Measurements from ENCODE around the gene NELFCD. TPM values are rescaled to one million over a fixed set of nuclear protein-coding genes. Genes with fewer than 3 reads are reported as not detected.

Gene NELFCD
- total and polyA plus RNA-seq, 8 donors = 48.3 to 130 (median 114) TPM

DNA sequence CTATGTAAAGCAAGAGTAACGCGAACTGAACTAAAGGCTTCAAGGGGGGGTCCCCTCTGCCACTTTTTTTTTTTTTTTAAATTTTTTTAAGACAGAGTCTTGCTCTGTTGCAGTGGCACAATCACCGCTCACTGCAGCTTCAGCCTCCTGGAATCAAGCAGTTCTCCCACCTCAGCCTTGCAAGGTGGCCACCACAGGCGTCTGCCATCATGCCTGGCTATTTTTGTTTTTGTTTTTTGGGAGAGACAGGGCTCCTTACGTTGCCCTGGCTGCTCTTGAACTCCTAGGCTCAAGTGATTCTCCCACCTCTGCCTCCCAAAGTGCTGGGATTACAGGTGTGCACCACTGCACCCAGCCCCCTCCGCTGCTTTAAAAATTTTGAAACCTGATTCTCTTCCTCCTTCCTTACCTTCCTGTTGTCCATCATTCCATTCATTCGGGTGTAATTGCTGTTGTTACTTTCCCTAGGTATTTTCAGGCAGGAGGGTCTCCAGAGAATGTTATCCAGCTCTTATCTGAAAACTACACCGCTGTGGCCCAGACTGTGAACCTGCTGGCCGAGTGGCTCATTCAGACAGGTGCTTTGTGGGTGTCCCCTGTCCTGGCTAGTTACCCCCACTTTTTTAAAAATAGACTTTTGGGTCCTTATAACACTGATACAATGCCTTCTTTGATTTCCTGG lies 5.4 kb downstream of the NELFCD start:
- Histone ChIP-seq H3K4me3 (no peak overlapping the region), H3K4me1 (peaks cover 0 to 39% of the 10 kb centered on the region in 2 donors), H3K27ac (no peak overlapping the region), H3K9me3 (no peaks in the 10 kb centered on the region), H3K27me3 (no peaks in the 10 kb centered on the region), H3K36me3 (peaks cover 0 to 57% of the 10 kb centered on the region in 2 donors)
- DNase-seq (no peak), ATAC-seq (no peak)
- intact Hi-C loops (cut with DNase I) = no loop called here
- TF ChIP-seq, protein P1, sequence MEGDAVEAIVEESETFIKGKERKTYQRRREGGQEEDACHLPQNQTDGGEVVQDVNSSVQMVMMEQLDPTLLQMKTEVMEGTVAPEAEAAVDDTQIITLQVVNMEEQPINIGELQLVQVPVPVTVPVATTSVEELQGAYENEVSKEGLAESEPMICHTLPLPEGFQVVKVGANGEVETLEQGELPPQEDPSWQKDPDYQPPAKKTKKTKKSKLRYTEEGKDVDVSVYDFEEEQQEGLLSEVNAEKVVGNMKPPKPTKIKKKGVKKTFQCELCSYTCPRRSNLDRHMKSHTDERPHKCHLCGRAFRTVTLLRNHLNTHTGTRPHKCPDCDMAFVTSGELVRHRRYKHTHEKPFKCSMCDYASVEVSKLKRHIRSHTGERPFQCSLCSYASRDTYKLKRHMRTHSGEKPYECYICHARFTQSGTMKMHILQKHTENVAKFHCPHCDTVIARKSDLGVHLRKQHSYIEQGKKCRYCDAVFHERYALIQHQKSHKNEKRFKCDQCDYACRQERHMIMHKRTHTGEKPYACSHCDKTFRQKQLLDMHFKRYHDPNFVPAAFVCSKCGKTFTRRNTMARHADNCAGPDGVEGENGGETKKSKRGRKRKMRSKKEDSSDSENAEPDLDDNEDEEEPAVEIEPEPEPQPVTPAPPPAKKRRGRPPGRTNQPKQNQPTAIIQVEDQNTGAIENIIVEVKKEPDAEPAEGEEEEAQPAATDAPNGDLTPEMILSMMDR (IDR thresholded peaks at IDR 0.05) = no peak

DNA sequence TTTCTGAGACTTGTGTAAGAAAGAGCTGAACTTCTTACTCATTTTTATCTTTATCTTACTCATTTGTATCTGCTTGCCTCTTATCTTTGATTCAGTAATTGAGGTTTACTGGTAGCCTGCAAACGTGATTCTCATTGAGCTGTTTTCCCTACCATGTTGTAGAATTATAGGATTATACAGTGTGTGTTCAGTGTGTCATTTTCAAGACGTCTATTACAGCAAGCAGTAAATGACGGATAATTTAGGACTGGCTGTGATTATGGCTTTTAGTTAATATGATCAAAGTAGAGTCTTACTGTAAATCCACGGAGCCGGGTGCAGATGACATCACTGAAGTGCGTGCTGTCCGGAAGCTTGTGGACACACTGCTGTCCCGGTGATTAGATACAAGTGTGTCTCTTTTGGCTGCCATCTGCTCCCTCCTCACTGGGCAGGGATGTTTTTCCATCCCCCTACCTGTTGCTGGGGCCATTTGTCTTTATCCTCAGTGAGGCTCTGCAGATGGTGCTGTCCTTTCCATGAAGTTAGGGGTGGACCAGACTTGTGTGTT lies 6.0 kb downstream of the NELFCD start:
- ATAC-seq (no peak), DNase-seq (no peak)
- no peak overlapping the region for H3K27ac ChIP-seq
- no peaks in the 10 kb centered on the region for H3K27me3 ChIP-seq
- peaks cover 0 to 63% of the 10 kb centered on the region in 2 donors for H3K36me3 ChIP-seq
- intact Hi-C loops (cut with DNase I) = no loop called here
- H3K9me3 ChIP-seq = no peaks in the 10 kb centered on the region
- peaks cover 0 to 34% of the 10 kb centered on the region in 2 donors for H3K4me1 ChIP-seq
- TF ChIP-seq, protein P1 (IDR thresholded peaks at IDR 0.05) = no peak
- H3K4me3 ChIP-seq = no peak overlapping the region

DNA sequence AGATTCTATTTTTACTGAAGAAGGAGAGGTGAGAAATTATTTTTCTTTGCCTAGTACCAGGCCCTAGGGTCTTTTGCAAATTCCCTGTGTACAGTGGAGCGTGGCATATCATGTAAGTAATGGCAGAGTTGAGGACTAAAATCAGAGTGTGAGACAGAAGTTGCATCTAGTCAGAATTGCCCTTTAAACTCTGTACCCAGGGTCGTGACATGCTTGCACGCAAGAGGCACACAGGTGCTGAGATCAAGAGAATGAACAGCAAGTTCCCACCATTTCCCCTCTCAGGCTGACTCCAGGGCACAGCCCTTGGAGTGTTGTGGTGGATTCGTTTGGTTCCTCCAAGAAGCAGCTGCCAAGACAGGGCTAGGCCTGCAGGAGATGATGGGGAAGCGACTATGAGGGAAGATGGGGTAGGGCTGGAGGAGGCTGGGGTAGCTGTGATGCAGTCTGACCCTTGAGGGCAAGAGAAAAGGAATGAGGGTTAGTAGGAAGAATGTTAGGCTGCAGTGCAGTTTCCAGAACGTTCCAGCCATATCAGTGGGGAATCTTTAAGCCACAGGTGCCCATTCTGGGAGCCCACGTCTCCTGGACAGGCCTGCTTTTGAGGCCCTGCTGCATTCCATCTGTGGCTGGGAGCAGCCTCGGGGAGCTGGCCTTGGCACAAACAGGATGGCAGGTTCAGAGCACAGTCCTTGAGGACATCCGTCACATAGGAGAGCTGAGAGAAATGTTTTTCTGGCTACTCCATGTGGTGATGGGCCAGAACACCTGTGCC lies 6.9 kb downstream of the NELFCD start:
- intact Hi-C loops (cut with DNase I) = no loop called here
- H3K9me3 ChIP-seq = no peaks in the 10 kb centered on the region
- DNase-seq (no peak), ATAC-seq (no peak)
- no peaks in the 10 kb centered on the region for H3K27me3 ChIP-seq
- H3K27ac ChIP-seq = no peak overlapping the region
- TF ChIP-seq, protein P1 (IDR thresholded peaks at IDR 0.05) = no peak
- H3K4me1 ChIP-seq = peaks cover 0 to 25% of the 10 kb centered on the region in 2 donors
- peaks cover 0 to 72% of the 10 kb centered on the region in 2 donors for H3K36me3 ChIP-seq
- H3K4me3 ChIP-seq = no peak overlapping the region

DNA sequence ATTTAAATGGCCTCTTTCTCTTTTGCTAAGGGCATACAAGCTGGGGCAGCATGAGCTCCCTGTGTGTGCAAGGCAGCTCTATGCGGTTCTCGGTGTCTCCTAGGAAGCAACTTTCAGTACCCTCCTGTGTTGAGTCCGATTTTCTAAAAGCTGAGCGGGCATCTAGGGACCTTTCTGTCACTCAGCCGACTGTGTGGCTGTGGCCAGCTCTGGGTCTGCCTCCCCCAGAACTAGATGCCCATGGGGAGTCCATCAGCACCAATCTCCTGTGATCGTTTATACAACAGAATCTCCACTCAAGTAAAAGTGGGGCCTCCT lies 7.5 kb downstream of the NELFCD start:
- DNase-seq = no peak
- Histone ChIP-seq H3K4me1 (peaks cover 0 to 20% of the 10 kb centered on the region in 2 donors), H3K27ac (no peak overlapping the region), H3K36me3 (peaks cover 0 to 78% of the 10 kb centered on the region in 2 donors), H3K9me3 (no peaks in the 10 kb centered on the region), H3K4me3 (no peak overlapping the region), H3K27me3 (no peaks in the 10 kb centered on the region)
- ATAC-seq = no peak
- intact Hi-C loops (cut with DNase I) = no loop called here
- TF ChIP-seq, protein P1 (IDR thresholded peaks at IDR 0.05) = no peak

DNA sequence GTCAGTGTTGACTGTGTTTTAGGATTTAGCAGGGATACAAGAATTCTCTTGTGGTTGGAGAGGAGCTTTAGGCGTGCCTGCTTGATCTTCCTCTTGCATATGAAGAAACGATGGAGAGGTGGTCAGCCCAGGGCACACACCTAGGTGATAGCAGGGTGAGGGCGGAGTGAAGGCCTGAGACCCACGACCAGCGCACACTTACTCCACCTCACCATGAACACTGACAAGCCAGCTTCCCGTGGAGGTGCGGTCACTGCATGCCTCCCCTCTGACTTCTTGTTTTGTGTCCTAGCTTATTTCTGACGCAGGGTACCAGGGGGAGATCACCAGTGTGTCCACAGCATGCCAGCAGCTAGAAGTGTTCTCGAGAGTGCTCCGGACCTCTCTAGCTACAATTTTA lies 8.1 kb downstream of the NELFCD start:
- Histone ChIP-seq H3K27me3 (no peaks in the 10 kb centered on the region), H3K4me3 (no peak overlapping the region), H3K27ac (no peak overlapping the region), H3K36me3 (peaks cover 0 to 84% of the 10 kb centered on the region in 2 donors), H3K4me1 (peaks cover 0 to 13% of the 10 kb centered on the region in 2 donors), H3K9me3 (no peaks in the 10 kb centered on the region)
- DNase-seq (no peak), ATAC-seq (no peak)
- TF ChIP-seq, protein P1 (IDR thresholded peaks at IDR 0.05) = no peak
- intact Hi-C loops (cut with DNase I) = no loop called here
